Measurements from ENCODE around the gene ZNF219. TPM values are rescaled to one million over a fixed set of nuclear protein-coding genes. Genes with fewer than 3 reads are reported as not detected.
A peak's percentile ranks its signal among the peaks of the same experiment; 100 is the strongest.

Gene ZNF219
- total RNA-seq, 1 experiment from 2014 or later, result 84.5 TPM

DNA sequence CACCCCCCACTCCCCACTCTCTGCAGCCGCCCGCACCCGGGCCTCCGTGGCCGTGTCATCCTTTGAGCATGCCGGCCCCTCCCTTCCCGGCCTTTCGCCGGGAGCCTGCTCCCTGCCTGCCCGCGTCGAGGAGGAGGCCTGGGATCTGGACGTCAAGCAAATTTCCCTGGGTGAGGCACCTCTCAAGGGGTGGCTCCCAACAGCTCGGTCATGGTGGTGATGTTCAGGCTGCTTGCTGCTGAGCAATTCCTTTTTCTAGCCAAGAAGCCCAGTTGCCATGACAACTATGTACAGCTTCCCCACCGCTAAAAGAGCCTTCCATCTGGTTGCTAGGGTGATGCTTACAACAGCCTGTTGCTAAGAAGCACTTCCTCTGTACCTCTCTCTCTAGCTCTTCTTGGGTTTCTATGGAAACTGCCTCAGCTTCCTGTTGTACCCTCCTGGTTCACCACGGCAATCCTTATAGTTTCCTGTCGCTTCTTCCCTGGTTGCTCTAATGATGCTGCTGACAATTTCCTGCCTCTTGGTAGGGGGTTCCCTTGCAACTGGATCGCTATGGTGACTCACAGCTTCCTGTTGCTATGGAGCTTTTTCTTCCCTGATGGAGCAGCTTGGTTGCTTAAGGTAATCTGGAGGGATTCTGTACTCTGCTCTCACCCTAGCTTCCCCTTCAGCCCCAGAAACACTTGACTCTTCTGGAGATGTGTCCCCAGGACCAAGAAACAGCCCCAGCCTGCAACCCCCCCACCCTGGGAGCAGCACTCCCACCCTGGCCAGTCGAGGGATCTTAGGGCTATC is 11.0 kb downstream of the ZNF219 start:
- H3K27ac ChIP-seq (ENCODE audit: insufficient read length, low read depth, low read length), result no peak overlapping the region
- Mint-ChIP-seq H3K27ac (peak overlapping the region; percentile 63 to 96 (median 67); a peak in 6 of 7 replicates), H3K36me3 (ENCODE audit: insufficient read depth in 1 of 3, low read depth in 3 of 3) (peaks cover 58 to 84% (median 77%) of the 10 kb centered on the region in 3 experiments), H3K9me3 (no peaks in the 10 kb centered on the region; a peak in 3 of 5 replicates), H3K27me3 (ENCODE audit: low read depth) (peaks cover 2% of the 10 kb centered on the region; the same call in 1 of the 2 replicates), H3K4me3 (peak overlapping the region in 1 of 2 experiments; percentile 54; a peak in 2 of 5 replicates), H3K4me1 (peaks cover 24 to 26% of the 10 kb centered on the region in 2 experiments)
- no peak overlapping the region for H3K4me2 ChIP-seq (ENCODE audit: insufficient read depth, insufficient read length, low read length)
- no peak overlapping the region for H2AFZ ChIP-seq (ENCODE audit: low read length)
- H3K27me3 ChIP-seq (ENCODE audit: insufficient read depth, low read length), result no peaks in the 10 kb centered on the region
- H2BK120ac ChIP-seq (ENCODE audit: low read depth, low read length, poor library complexity, severe bottlenecking), result no peak overlapping the region
- no CpG with 5 or more reads among the region's 19 CpGs for WGBS (ENCODE audit: extremely low coverage, insufficient read length, low lambda C conversion rate)
- H3K23ac ChIP-seq (ENCODE audit: insufficient read length, low read depth, low read length), result no peak overlapping the region
- DNase-seq, result peak; percentile 90
- H3K14ac ChIP-seq (ENCODE audit: insufficient read depth, low read length), result no peak overlapping the region
- H2AK5ac ChIP-seq (ENCODE audit: insufficient read length, low read length), result no peak overlapping the region
- H3K18ac ChIP-seq (ENCODE audit: insufficient read length, low read depth, low read length), result no peak overlapping the region
- no peak overlapping the region for H4K5ac ChIP-seq (ENCODE audit: insufficient read length, low read depth, low read length)
- no peak overlapping the region for H4K91ac ChIP-seq (ENCODE audit: insufficient read length, low read depth, low read length)
- no peaks in the 10 kb centered on the region for H3K79me2 ChIP-seq (ENCODE audit: insufficient read depth, low read length)
- no peak overlapping the region for H2BK15ac ChIP-seq (ENCODE audit: low read depth, low read length)
- TF ChIP-seq, protein P1, sequence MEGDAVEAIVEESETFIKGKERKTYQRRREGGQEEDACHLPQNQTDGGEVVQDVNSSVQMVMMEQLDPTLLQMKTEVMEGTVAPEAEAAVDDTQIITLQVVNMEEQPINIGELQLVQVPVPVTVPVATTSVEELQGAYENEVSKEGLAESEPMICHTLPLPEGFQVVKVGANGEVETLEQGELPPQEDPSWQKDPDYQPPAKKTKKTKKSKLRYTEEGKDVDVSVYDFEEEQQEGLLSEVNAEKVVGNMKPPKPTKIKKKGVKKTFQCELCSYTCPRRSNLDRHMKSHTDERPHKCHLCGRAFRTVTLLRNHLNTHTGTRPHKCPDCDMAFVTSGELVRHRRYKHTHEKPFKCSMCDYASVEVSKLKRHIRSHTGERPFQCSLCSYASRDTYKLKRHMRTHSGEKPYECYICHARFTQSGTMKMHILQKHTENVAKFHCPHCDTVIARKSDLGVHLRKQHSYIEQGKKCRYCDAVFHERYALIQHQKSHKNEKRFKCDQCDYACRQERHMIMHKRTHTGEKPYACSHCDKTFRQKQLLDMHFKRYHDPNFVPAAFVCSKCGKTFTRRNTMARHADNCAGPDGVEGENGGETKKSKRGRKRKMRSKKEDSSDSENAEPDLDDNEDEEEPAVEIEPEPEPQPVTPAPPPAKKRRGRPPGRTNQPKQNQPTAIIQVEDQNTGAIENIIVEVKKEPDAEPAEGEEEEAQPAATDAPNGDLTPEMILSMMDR (conservative IDR thresholded peaks at IDR 0.05), result no peak
- H2BK12ac ChIP-seq (ENCODE audit: insufficient read length, low read depth, low read length), result no peak overlapping the region
- H3T11ph ChIP-seq (ENCODE audit: low read length), result no peak overlapping the region
- H4K20me1 ChIP-seq (ENCODE audit: control insufficient read depth, insufficient read depth, insufficient read length), result no peaks in the 10 kb centered on the region
- no peak overlapping the region for H2BK20ac ChIP-seq (ENCODE audit: low read depth, low read length, poor library complexity, severe bottlenecking)
- H3K23me2 ChIP-seq (ENCODE audit: insufficient read length, low read depth, low read length, poor library complexity, severe bottlenecking), result no peaks in the 10 kb centered on the region
- no peak overlapping the region; the same call in 1 of the 2 replicates for H3K4ac ChIP-seq (ENCODE audit: low read depth, low read length)
- H3K9me3 ChIP-seq (ENCODE audit: control insufficient read depth, low read depth, low read length), result no peaks in the 10 kb centered on the region
- H3K79me1 ChIP-seq (ENCODE audit: insufficient read depth, low read depth, low read length, poor library complexity, severe bottlenecking), result no peaks in the 10 kb centered on the region
- H2BK5ac ChIP-seq (ENCODE audit: insufficient read length, low read length), result no peak overlapping the region
- H3K56ac ChIP-seq (ENCODE audit: insufficient read length, low read depth, low read length), result no peak overlapping the region
- no peak overlapping the region for H4K8ac ChIP-seq (replicated peaks; ENCODE audit: insufficient read length, low read depth, low read length)
- no peak overlapping the region for H3K9ac ChIP-seq (ENCODE audit: extremely low read depth, insufficient read length, low read length)
- no peaks in the 10 kb centered on the region; the same call in 1 of the 2 replicates for H3K4me1 ChIP-seq (ENCODE audit: insufficient read depth, low read length)

Data from H9 (cell line).